K562 (cell line): ENCODE measurements around the gene TEP1. TPM values are rescaled to one million over a fixed set of nuclear protein-coding genes. Genes with fewer than 3 reads are reported as not detected.

Source experiments
- ATAC-seq: fragments of 200-7000 bp; cut with Tn5 transposase; 3 replicates; pipeline ENCODE4 v1.9.1; 2020; ENCODE audit warnings: moderate library complexity
- BruUV-seq: library from RNA; stranded (reverse); fragments of 400-500 nt; replicated peaks from 2 replicates; lab custom pipeline; 2021; lab: Mats Ljungman, UMichigan
- CTCF ChIA-PET: fragments of 300-600 bp; formaldehyde crosslinking; extraction: SDS; loops from one replicate; lab custom pipeline; 2021; ENCODE audit warnings: low intra/inter-chr PET ratio; lab: Yijun Ruan, JAX
- POLR2A ChIA-PET: fragments of 300-600, 350-650 bp; sonication (Branson Sonifier 250); formaldehyde crosslinking; extraction: SDS; loops from one replicate; lab custom pipeline; 2021; ENCODE audit warnings: antibody characterized with exemption, inconsistent platforms; lab: Yijun Ruan, JAX
- DNase-seq, 4 experiments: peaks; one replicate each; pipeline versions ENCODE4 v3.0.0 to v3.0.0-alpha.2; 2011 to 2018; ENCODE audit warnings: low spot score in 3 of 4, mixed read lengths in 3 of 4; ENCODE audit errors: extremely low read depth in 1 of 4
- FAIRE-seq: peaks from 2 replicates; lab custom pipeline; 2011; peaks lifted over from hg19 to GRCh38; lab: Jason Lieb, UNC
- H2AFZ ChIP-seq: 2 replicates; pipeline ENCODE4 v1.6.0; 2011; ENCODE audit warnings: low read depth, low read length, control low read depth, inconsistent platforms
- H3K27ac ChIP-seq: fragments of 200-600 bp; 3 replicates; pipeline ENCODE4 v1.8.0; 2011; ENCODE audit warnings: low read depth, mild to moderate bottlenecking, control low read depth, inconsistent platforms, low read length, moderate library complexity, mixed read lengths; ENCODE audit errors: extremely low read depth
- H3K27me3 ChIP-seq, 2 experiments: fragments of 300-600 bp in 1 of 2; 2 replicates in 1 of 2; 3 replicates in 1 of 2; pipeline versions ENCODE4 v1.6.0 to v1.8.0; 2011; ENCODE audit warnings: inconsistent platforms in 2 of 2, low read length in 2 of 2, mild to moderate bottlenecking in 1 of 2, mixed read lengths in 1 of 2, moderate library complexity in 1 of 2; ENCODE audit not compliant: control insufficient read depth in 2 of 2, insufficient read depth in 2 of 2
- H3K36me3 ChIP-seq: fragments of 300-600 bp; 3 replicates; pipeline ENCODE4 v1.8.0; 2011; ENCODE audit warnings: mild to moderate bottlenecking, low read length, inconsistent platforms; ENCODE audit not compliant: control insufficient read depth, insufficient read depth
- H3K4me1 ChIP-seq, 2 experiments: fragments of 200-600 bp in 1 of 2; replicated peaks in 1 of 2; 2 replicates in 1 of 2; 3 replicates in 1 of 2; pipeline versions ENCODE4 v1.5.1 to v1.8.0; 2011; ENCODE audit warnings: inconsistent platforms in 2 of 2, low read length in 2 of 2, mild to moderate bottlenecking in 1 of 2, mixed read lengths in 1 of 2, moderate library complexity in 1 of 2; ENCODE audit not compliant: control insufficient read depth in 2 of 2, insufficient read depth in 2 of 2
- H3K4me2 ChIP-seq: 2 replicates; pipeline ENCODE4 v1.6.1; 2011; ENCODE audit warnings: low read length, control low read depth, inconsistent platforms, mixed read lengths; ENCODE audit not compliant: insufficient read depth
- H3K4me3 ChIP-seq: fragments of 200-600 bp; sonication (generic), shearing (Covaris generic); 2 replicates; pipeline ENCODE4 v1.5.1; 2016; ENCODE audit warnings: control low read depth, inconsistent platforms
- H3K79me2 ChIP-seq: fragments of 200-600 bp; 3 replicates; pipeline ENCODE4 v1.8.0; 2011; ENCODE audit warnings: low read length, inconsistent platforms; ENCODE audit not compliant: control insufficient read depth, insufficient read depth
- H3K9ac ChIP-seq, 2 experiments: 2 replicates each; pipeline versions ENCODE4 v1.6.0 to v1.6.1; 2011; ENCODE audit warnings: low read depth in 2 of 2, low read length in 2 of 2, control low read depth in 1 of 2, inconsistent platforms in 1 of 2, mild to moderate bottlenecking in 1 of 2, mixed read lengths in 1 of 2; ENCODE audit not compliant: insufficient read depth in 1 of 2
- H3K9me1 ChIP-seq: one replicate; pipeline ENCODE4 v1.6.0; 2011; ENCODE audit warnings: inconsistent platforms, mild to moderate bottlenecking, low read length, moderate library complexity; ENCODE audit not compliant: control insufficient read depth, insufficient read depth
- H3K9me3 ChIP-seq: replicated peaks from 2 replicates; pipeline ENCODE4 v1.5.1; 2011; ENCODE audit warnings: low read depth, low read length, inconsistent platforms; ENCODE audit not compliant: control insufficient read depth, insufficient read depth
- H4K20me1 ChIP-seq: replicated peaks from 2 replicates; pipeline ENCODE4 v1.6.1; 2011; ENCODE audit warnings: low read length, inconsistent platforms, mixed read lengths; ENCODE audit not compliant: control insufficient read depth, insufficient read depth
- CEBPG ChIP-seq, 3 experiments: fragments of 200-800 bp in 1 of 3; sonication (Bioruptor generic) in 1 of 3; sonication (generic) in 1 of 3; formaldehyde crosslinking in 1 of 3; IDR thresholded peaks in 2 of 3; conservative IDR thresholded peaks in 1 of 3; 2 replicates each; pipeline versions ENCODE4 v1.6.1 to v1.8.0; 2016 to 2022; ENCODE audit warnings: missing compliant biosample characterization in 2 of 3, missing genetic modification characterization in 2 of 3, mild to moderate bottlenecking in 1 of 3, missing genetic modification reagents in 1 of 3
- CHD4 ChIP-seq: fragments of 200-600 bp; sonication (generic); IDR thresholded peaks from 3 replicates; pipeline ENCODE4 v1.6.1; 2012; ENCODE audit warnings: low read depth, mild to moderate bottlenecking, mixed read lengths, low read length, inconsistent platforms; ENCODE audit not compliant: insufficient read depth, insufficient replicate concordance, poor library complexity, severe bottlenecking
- FOXA3 ChIP-seq, 2 experiments: fragments of 450-650 bp in 1 of 2; sonication (generic) in 1 of 2; formaldehyde crosslinking; IDR thresholded peaks in 1 of 2; conservative IDR thresholded peaks in 1 of 2; 2 replicates each; pipeline versions ENCODE4 v1.4.0 to v1.8.0; 2020 to 2022; ENCODE audit warnings: mild to moderate bottlenecking in 2 of 2, missing genetic modification reagents in 1 of 2
- IRF2 ChIP-seq: sonication (generic); formaldehyde crosslinking; IDR thresholded peaks from 2 replicates; pipeline ENCODE4 v1.8.1; 2022; ENCODE audit warnings: mild to moderate bottlenecking, missing genetic modification reagents
- JUNB ChIP-seq: fragments of 450-650 bp; formaldehyde crosslinking; conservative IDR thresholded peaks from 2 replicates; pipeline ENCODE4 v1.4.0; 2020; ENCODE audit warnings: mild to moderate bottlenecking
- LEF1 ChIP-seq: fragments of 450-650 bp; IDR thresholded peaks from 2 replicates; pipeline ENCODE4 v1.6.1; 2016; ENCODE audit warnings: mild to moderate bottlenecking
- PTBP1 ChIP-seq: fragments of 200-400 bp; formaldehyde crosslinking; IDR thresholded peaks from 2 replicates; pipeline ENCODE4 v1.6.1; 2017; ENCODE audit warnings: low read depth, low read length
- SMARCA4 ChIP-seq: fragments of 450-650 bp; IDR thresholded peaks from 2 replicates; pipeline ENCODE4 v1.6.1; 2016
- ZNF316 ChIP-seq: fragments of 450-650 bp; IDR thresholded peaks from 2 replicates; pipeline ENCODE4 v1.6.1; 2016
- WGBS: fragments of 100-300 bp; shearing (Covaris generic); methylation state at CpG from one replicate; pipeline ENCODE4 v1.1.6; 2016; ENCODE audit warnings: low coverage, mixed read lengths; ENCODE audit not compliant: insufficient coverage; ENCODE audit errors: missing lambda C conversion rate; 5-methylcytosine and 5-hydroxymethylcytosine counted together
- in situ Hi-C: fragments of 300-500 bp; cut with MboI; formaldehyde crosslinking; loops from 4 replicates; pipeline ENCODE4 v1.15.0; 2018; ENCODE audit warnings: inconsistent platforms, mixed read lengths
- intact Hi-C: fragments of 100-400 bp; cut with micrococcal nuclease; formaldehyde crosslinking; loops from 2 replicates; pipeline ENCODE4 v1.14.2; 2022
- polyA plus RNA-seq, 8 experiments: library from polyadenylated mRNA; depleted of rRNA in 4 of 8; stranded (reverse) in 5 of 8; unstranded in 3 of 8; fragments of >200 nt; fragmentation: Nextera tagmentation in 2 of 8; fragmentation: Illumina TruSeq in 1 of 8; extraction: Ambion mirVana in 2 of 8; extraction: Trizol in 1 of 8; gene quantifications; 2 replicates each; pipeline versions ENCODE4 v1.2.1 to v1.2.3, GENCODE V29; 2011 to 2014; ENCODE audit warnings: inconsistent platforms in 1 of 8, missing spikeins in 1 of 8
- total RNA-seq, 7 experiments: library from RNA; depleted of rRNA in 6 of 7; stranded (reverse); fragments of >200 nt in 6 of 7; fragmentation: Illumina TruSeq in 2 of 7; extraction: Trizol in 2 of 7; gene quantifications; 2 replicates each; pipeline versions ENCODE4 v1.2.1 to v1.2.3, GENCODE V29; 2011 to 2021; ENCODE audit warnings: low replicate concordance in 1 of 7
- TF ChIP-seq, protein P1 (sequence below): sonication (generic); formaldehyde crosslinking; IDR thresholded peaks from 2 replicates; pipeline ENCODE4 v1.8.1; 2023; ENCODE audit warnings: mild to moderate bottlenecking, missing genetic modification reagents

TEP1 gene
- total and polyA plus RNA-seq, 9 of the 15 experiments (the other 6 are each of a cell fraction or from before 2014, with no cell fraction given) = 1.0 to 12.2 (median 7.1) TPM

DNA sequence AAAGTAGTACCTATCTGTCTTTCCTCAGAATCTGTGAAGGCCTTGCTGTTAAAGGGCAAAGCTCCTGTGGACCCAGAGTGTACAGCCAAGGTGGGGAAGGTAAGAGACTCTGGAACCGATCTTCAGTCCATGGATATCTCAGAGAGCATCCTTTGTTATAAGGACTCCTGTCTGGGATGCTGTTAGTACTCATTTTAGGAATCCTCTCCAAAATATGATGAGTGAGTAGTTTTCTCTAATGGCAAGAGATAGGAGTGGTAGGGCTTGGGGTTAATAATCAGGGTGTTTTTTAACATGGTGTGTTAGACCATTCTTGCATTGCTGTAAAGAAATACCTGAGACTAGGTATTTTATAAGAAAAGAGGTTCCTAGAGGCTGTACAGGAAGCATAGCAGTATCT lies 67.9 kb downstream of the TEP1 start:
- Histone ChIP-seq H3K9ac (no peak overlapping the region), H3K9me3 (no peaks in the 10 kb centered on the region), H3K4me2 (no peak overlapping the region), H3K36me3 (peaks cover 37% of the 10 kb centered on the region), H3K27me3 (no peaks in the 10 kb centered on the region), H2AFZ (no peak overlapping the region), H3K79me2 (peaks cover 16% of the 10 kb centered on the region), H3K27ac (no peak overlapping the region), H3K4me3 (no peak overlapping the region), H3K9me1 (no peaks in the 10 kb centered on the region), H4K20me1 (no peaks in the 10 kb centered on the region), H3K4me1 (peaks cover 0 to 4% of the 10 kb centered on the region in 2 experiments; a peak in 2 of 5 replicates)
- peak; percentile 28 for TF ChIP-seq ZNF316
- no peak for TF ChIP-seq CHD4
- FAIRE-seq (no peak), ATAC-seq (no peak), DNase-seq (no peak)
- no TSS peak for BruUV-seq
- intact Hi-C loops (no loop called here), in situ Hi-C loops (no loop called here)
- POLR2A ChIA-PET = no interaction called here
- WGBS = 83% methylated on average over 1 of the region's 1 CpG
- CTCF ChIA-PET = no interaction called here

DNA sequence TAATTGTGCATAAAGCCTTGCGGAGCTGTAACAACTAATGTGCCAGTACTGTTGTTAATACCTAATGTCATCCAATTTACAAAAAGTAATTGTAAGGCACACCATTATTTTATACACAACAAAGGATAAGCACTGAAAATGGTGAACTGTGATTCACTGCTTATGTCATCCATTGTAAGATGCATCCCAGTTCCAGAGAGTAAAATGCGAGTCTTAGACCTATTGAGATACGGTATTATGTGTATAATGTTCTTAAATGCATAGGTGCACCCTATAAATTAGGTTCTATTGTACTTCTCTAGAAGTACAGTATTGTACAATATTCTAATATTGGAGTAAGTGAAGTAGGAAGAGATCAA lies 69.5 kb downstream of the TEP1 start:
- H3K79me2 ChIP-seq = peaks cover 16% of the 10 kb centered on the region
- H3K27me3 ChIP-seq = no peaks in the 10 kb centered on the region
- TSS peak; percentile 68 for BruUV-seq
- no peaks in the 10 kb centered on the region for H3K9me1 ChIP-seq
- H3K9ac ChIP-seq = peak overlapping the region; percentile 89 to 95
- WGBS = 0% methylated on average over 3 of the region's 3 CpGs
- ATAC-seq (no peak), FAIRE-seq (no peak), DNase-seq (peak in 1 of 4 experiments; percentile 25)
- no peaks in the 10 kb centered on the region for H4K20me1 ChIP-seq
- peak overlapping the region; percentile 82 for H3K4me2 ChIP-seq
- intact Hi-C loops = loop anchor here (1.0 to 5.0 kb wide), 4 partner anchors 14 to 338 kb away; partner anchors contain the start of genes RNASE4 and TEP1
- peaks cover 0 to 4% of the 10 kb centered on the region in 2 experiments; a peak in 2 of 5 replicates for H3K4me1 ChIP-seq
- CTCF ChIA-PET = interaction anchor here (0.6 kb wide), 1 partner anchor 265 kb away, joined by 4 read pairs; no protein-coding TSS in a partner anchor
- H3K27ac ChIP-seq = peak overlapping the region; percentile 86
- H3K4me3 ChIP-seq = peak overlapping the region; percentile 68
- in situ Hi-C loops = no loop called here
- no peaks in the 10 kb centered on the region for H3K9me3 ChIP-seq
- peaks cover 28% of the 10 kb centered on the region for H3K36me3 ChIP-seq
- H2AFZ ChIP-seq = peak overlapping the region; percentile 94
- POLR2A ChIA-PET = interaction anchor here (0.6 to 2.8 kb wide), 7 partner anchors 10 to 126 kb away, joined by 3 to 19 read pairs (median 10); partner anchors contain the start of genes APEX1, OSGEP, PIP4P1 and PNP
- no peak for TF ChIP-seq LEF1
- no peak for TF ChIP-seq PTBP1
- TF ChIP-seq SMARCA4 = 0 out of 2 replicates have a peak, but pooled peaks have one; percentile 10
- TF ChIP-seq, protein P1, sequence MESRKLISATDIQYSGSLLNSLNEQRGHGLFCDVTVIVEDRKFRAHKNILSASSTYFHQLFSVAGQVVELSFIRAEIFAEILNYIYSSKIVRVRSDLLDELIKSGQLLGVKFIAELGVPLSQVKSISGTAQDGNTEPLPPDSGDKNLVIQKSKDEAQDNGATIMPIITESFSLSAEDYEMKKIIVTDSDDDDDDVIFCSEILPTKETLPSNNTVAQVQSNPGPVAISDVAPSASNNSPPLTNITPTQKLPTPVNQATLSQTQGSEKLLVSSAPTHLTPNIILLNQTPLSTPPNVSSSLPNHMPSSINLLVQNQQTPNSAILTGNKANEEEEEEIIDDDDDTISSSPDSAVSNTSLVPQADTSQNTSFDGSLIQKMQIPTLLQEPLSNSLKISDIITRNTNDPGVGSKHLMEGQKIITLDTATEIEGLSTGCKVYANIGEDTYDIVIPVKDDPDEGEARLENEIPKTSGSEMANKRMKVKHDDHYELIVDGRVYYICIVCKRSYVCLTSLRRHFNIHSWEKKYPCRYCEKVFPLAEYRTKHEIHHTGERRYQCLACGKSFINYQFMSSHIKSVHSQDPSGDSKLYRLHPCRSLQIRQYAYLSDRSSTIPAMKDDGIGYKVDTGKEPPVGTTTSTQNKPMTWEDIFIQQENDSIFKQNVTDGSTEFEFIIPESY = no peak
- no peak for TF ChIP-seq CEBPG (CRISPR knock-in tag; IDR thresholded peaks at IDR 0.05)
- TF ChIP-seq CEBPG (tag; conservative IDR thresholded peaks at IDR 0.05 in 1 of 2, IDR thresholded peaks at IDR 0.05 in 1 of 2) = 0 out of 4 replicates have a peak, but pooled peaks of 1 of the 2 experiments have one; percentile 34
- no peak for TF ChIP-seq IRF2 (CRISPR knock-in tag)
- no peak for TF ChIP-seq JUNB (CRISPR knock-in tag)
- TF ChIP-seq FOXA3 (CRISPR knock-in tag; conservative IDR thresholded peaks at IDR 0.05 in 1 of 2, IDR thresholded peaks at IDR 0.05 in 1 of 2) = no peak
